NB4 (cell line): ENCODE data around the gene OXTR.

ENCODE experiments used
- CTCF ChIP-seq: IDR thresholded peaks from one replicate; pipeline ENCODE4 v1.5.1; 2012; ENCODE audit warnings: low read depth, low read length
- MYC ChIP-seq: IDR thresholded peaks from 2 replicates; pipeline ENCODE4 v1.6.1; 2011; ENCODE audit warnings: low read depth, low read length
- POLR2A ChIP-seq: IDR thresholded peaks from 2 replicates; pipeline ENCODE4 v1.6.1; 2011; ENCODE audit warnings: mild to moderate bottlenecking; ENCODE audit not compliant: insufficient read length; ENCODE audit errors: extremely low read depth

- TF ChIP-seq CTCF (no peak), POLR2A (no peak), MYC (no peak)
These were observed 30.8 kb downstream of the OXTR start for GRCh38 chr3:8738639-8739038.
